ENCODE results near the gene PELO. TPM values are rescaled to one million over a fixed set of nuclear protein-coding genes. Genes with fewer than 3 reads are reported as not detected.

Gene PELO
- polyA plus RNA-seq, 1 donor (not counting 4 experiments of a cell fraction or from before 2014, with no cell fraction given), result 10.6 TPM

DNA sequence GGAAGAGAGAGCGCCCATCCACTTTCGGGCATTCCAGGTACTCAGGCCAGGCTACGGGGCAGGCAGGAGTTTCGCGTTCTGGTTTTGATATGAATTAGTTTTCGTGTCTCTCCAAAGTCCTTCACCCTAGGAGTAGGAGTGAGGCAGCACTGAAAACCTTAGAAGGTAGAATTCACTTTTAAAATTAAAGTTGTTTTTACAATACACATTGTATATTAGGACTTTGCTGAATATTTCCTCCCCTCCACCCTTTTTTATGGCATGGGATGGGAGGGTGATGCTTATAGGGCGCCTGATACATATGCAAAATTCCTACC, 747 bp downstream of the PELO start:
- H3K9me3 ChIP-seq (ENCODE audit: control insufficient read depth, low read depth, low read length), result no peaks in the 10 kb centered on the region
- no peak overlapping the region for H3K27ac ChIP-seq (ENCODE audit: control insufficient read depth, insufficient read depth, low read length)
- peak overlapping the region; percentile 92 for H2AFZ ChIP-seq (ENCODE audit: control insufficient read depth, low read length)
- no peaks in the 10 kb centered on the region for H3K79me2 ChIP-seq (ENCODE audit: control insufficient read depth, insufficient read depth, low read length)
- no peaks in the 10 kb centered on the region for H4K20me1 ChIP-seq (ENCODE audit: control insufficient read depth, extremely low read depth, insufficient read depth, low read length)
- H3K4me1 ChIP-seq (ENCODE audit: control insufficient read depth, extremely low read depth, insufficient read depth, low read length), result peaks cover 12% of the 10 kb centered on the region
- H3K27me3 ChIP-seq (ENCODE audit: control insufficient read depth, extremely low read depth, insufficient read depth, low read length), result no peaks in the 10 kb centered on the region
- DNase-seq (ENCODE audit: low read depth, low spot score) (no peak), FAIRE-seq (peak; percentile 5)
- H3K4me2 ChIP-seq (ENCODE audit: control insufficient read depth, extremely low read depth, insufficient read depth, low read depth, low read length), result peak overlapping the region; percentile 87
- H3K9ac ChIP-seq (ENCODE audit: control insufficient read depth, extremely low read depth, insufficient read depth, low read length), result peak overlapping the region; percentile 71
- no peaks in the 10 kb centered on the region for H3K36me3 ChIP-seq (ENCODE audit: control insufficient read depth in 2 of 2, extremely low read depth in 1 of 2, insufficient read depth in 2 of 2, low read length in 2 of 2)
- no peaks in the 10 kb centered on the region for H3K9me1 ChIP-seq (ENCODE audit: control insufficient read depth, extremely low read depth, insufficient read depth, low read length)
- TF ChIP-seq, protein P1, sequence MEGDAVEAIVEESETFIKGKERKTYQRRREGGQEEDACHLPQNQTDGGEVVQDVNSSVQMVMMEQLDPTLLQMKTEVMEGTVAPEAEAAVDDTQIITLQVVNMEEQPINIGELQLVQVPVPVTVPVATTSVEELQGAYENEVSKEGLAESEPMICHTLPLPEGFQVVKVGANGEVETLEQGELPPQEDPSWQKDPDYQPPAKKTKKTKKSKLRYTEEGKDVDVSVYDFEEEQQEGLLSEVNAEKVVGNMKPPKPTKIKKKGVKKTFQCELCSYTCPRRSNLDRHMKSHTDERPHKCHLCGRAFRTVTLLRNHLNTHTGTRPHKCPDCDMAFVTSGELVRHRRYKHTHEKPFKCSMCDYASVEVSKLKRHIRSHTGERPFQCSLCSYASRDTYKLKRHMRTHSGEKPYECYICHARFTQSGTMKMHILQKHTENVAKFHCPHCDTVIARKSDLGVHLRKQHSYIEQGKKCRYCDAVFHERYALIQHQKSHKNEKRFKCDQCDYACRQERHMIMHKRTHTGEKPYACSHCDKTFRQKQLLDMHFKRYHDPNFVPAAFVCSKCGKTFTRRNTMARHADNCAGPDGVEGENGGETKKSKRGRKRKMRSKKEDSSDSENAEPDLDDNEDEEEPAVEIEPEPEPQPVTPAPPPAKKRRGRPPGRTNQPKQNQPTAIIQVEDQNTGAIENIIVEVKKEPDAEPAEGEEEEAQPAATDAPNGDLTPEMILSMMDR (optimal IDR thresholded peaks at IDR 0.05 in 1 of 3, IDR thresholded peaks at IDR 0.05 in 1 of 3, conservative IDR thresholded peaks at IDR 0.05 in 1 of 3; ENCODE audit: extremely low read depth in 1 of 3, insufficient read depth in 2 of 3, low read length in 3 of 3), result no peak
- TF ChIP-seq EZH2 (IDR thresholded peaks at IDR 0.05; ENCODE audit: low read length), result no peak
- dilution Hi-C loops (cut with MboI; ENCODE audit: extremely low pct_ligation_motif_present, low sequenced_read_pairs), result no loop called here
- peak overlapping the region; percentile 56 to 89 (median 72) for H3K4me3 ChIP-seq (ENCODE audit: control insufficient read depth in 2 of 3, extremely low read depth in 1 of 3, insufficient read depth in 2 of 3, low read depth in 1 of 3, low read length in 3 of 3)

DNA sequence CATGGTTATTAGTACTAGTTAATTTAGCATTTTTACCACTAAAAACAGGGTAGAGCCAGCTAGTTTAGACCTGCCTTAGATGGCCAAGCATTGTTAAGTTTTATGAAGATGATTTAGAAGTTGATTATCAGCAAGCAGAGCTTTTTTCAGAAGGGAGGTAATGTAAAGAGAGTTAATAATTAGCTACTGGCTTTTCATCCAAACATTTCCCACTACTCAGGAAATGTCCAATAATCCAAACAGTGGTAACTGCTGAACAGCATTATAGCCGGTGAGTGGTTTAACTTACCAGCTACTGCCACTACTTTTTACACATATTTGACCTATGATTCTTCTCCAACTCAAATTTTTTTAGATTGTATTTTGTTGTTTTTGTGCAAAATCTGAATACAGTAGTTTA, 1.7 kb downstream of the PELO start:
- no peak overlapping the region for H3K4me3 ChIP-seq (ENCODE audit: control insufficient read depth in 2 of 3, extremely low read depth in 1 of 3, insufficient read depth in 2 of 3, low read depth in 1 of 3, low read length in 3 of 3)
- dilution Hi-C loops (cut with MboI; ENCODE audit: extremely low pct_ligation_motif_present, low sequenced_read_pairs), result no loop called here
- H3K79me2 ChIP-seq (ENCODE audit: control insufficient read depth, insufficient read depth, low read length), result no peaks in the 10 kb centered on the region
- DNase-seq (ENCODE audit: low read depth, low spot score), result no peak
- no peak for FAIRE-seq
- no peak overlapping the region for H2AFZ ChIP-seq (ENCODE audit: control insufficient read depth, low read length)
- H4K20me1 ChIP-seq (ENCODE audit: control insufficient read depth, extremely low read depth, insufficient read depth, low read length), result no peaks in the 10 kb centered on the region
- H3K4me1 ChIP-seq (ENCODE audit: control insufficient read depth, extremely low read depth, insufficient read depth, low read length), result peaks cover 8% of the 10 kb centered on the region
- H3K27me3 ChIP-seq (ENCODE audit: control insufficient read depth, extremely low read depth, insufficient read depth, low read length), result no peaks in the 10 kb centered on the region
- H3K36me3 ChIP-seq (ENCODE audit: control insufficient read depth in 2 of 2, extremely low read depth in 1 of 2, insufficient read depth in 2 of 2, low read length in 2 of 2), result no peaks in the 10 kb centered on the region
- H3K27ac ChIP-seq (ENCODE audit: control insufficient read depth, insufficient read depth, low read length), result no peak overlapping the region
- no peaks in the 10 kb centered on the region for H3K9me1 ChIP-seq (ENCODE audit: control insufficient read depth, extremely low read depth, insufficient read depth, low read length)
- H3K9ac ChIP-seq (ENCODE audit: control insufficient read depth, extremely low read depth, insufficient read depth, low read length), result no peak overlapping the region
- H3K9me3 ChIP-seq (ENCODE audit: control insufficient read depth, low read depth, low read length), result no peaks in the 10 kb centered on the region
- no peak for TF ChIP-seq EZH2 (IDR thresholded peaks at IDR 0.05; ENCODE audit: low read length)
- TF ChIP-seq, protein P1 (optimal IDR thresholded peaks at IDR 0.05 in 1 of 3, IDR thresholded peaks at IDR 0.05 in 1 of 3, conservative IDR thresholded peaks at IDR 0.05 in 1 of 3; ENCODE audit: extremely low read depth in 1 of 3, insufficient read depth in 2 of 3, low read length in 3 of 3), result no peak
- no peak overlapping the region for H3K4me2 ChIP-seq (ENCODE audit: control insufficient read depth, extremely low read depth, insufficient read depth, low read depth, low read length)
